ENCODE results near the gene NARS2. TPM values are rescaled to one million over a fixed set of nuclear protein-coding genes. Genes with fewer than 3 reads are reported as not detected.

NARS2 gene
- total RNA-seq, 1 donor from 2014 or later: 27.5 TPM

GRCh38 chr11:78533399-78533798, 41.3 kb downstream of the NARS2 start:
- no peaks in the 10 kb centered on the region for H3K27me3 Mint-ChIP-seq
- peaks cover 29% of the 10 kb centered on the region for H3K36me3 Mint-ChIP-seq
- no peaks in the 10 kb centered on the region for H3K4me1 Mint-ChIP-seq (ENCODE audit: unreplicated experiment)
- no peak overlapping the region for H3K27ac Mint-ChIP-seq
- H3K9me3 Mint-ChIP-seq: no peaks in the 10 kb centered on the region
- H3K4me3 Mint-ChIP-seq: no peak overlapping the region
- no peak for TF ChIP-seq CTCF (conservative IDR thresholded peaks at IDR 0.05)
- DNase-seq (ENCODE audit: extremely low spot score, unreplicated experiment): no peak

- Mint-ChIP-seq H3K36me3 (peaks cover 25% of the 10 kb centered on the region), H3K4me3 (no peak overlapping the region), H3K4me1 (ENCODE audit: unreplicated experiment) (no peaks in the 10 kb centered on the region), H3K27me3 (no peaks in the 10 kb centered on the region), H3K9me3 (no peaks in the 10 kb centered on the region), H3K27ac (no peak overlapping the region)
- TF ChIP-seq CTCF (conservative IDR thresholded peaks at IDR 0.05): no peak
- no peak for DNase-seq (ENCODE audit: extremely low spot score, unreplicated experiment)
Observed at GRCh38 chr11:78532991-78533390, 41.7 kb downstream of the NARS2 start.

GRCh38 chr11:78526497-78527146, 48.0 kb downstream of the NARS2 start:
- Mint-ChIP-seq H3K27me3 (no peaks in the 10 kb centered on the region), H3K27ac (no peak overlapping the region), H3K9me3 (peaks cover 5% of the 10 kb centered on the region), H3K4me3 (no peak overlapping the region), H3K4me1 (ENCODE audit: unreplicated experiment) (no peaks in the 10 kb centered on the region), H3K36me3 (peaks cover 21% of the 10 kb centered on the region)
- no peak for TF ChIP-seq CTCF (conservative IDR thresholded peaks at IDR 0.05)
- DNase-seq (ENCODE audit: extremely low spot score, unreplicated experiment): no peak

- H3K4me3 Mint-ChIP-seq: no peak overlapping the region
- H3K9me3 Mint-ChIP-seq: peaks cover 5% of the 10 kb centered on the region
- H3K27me3 Mint-ChIP-seq: no peaks in the 10 kb centered on the region
- no peak for DNase-seq (ENCODE audit: extremely low spot score, unreplicated experiment)
- H3K4me1 Mint-ChIP-seq (ENCODE audit: unreplicated experiment): no peaks in the 10 kb centered on the region
- H3K27ac Mint-ChIP-seq: no peak overlapping the region
- TF ChIP-seq CTCF (conservative IDR thresholded peaks at IDR 0.05): no peak
- H3K36me3 Mint-ChIP-seq: peaks cover 21% of the 10 kb centered on the region
Observed at GRCh38 chr11:78525720-78526119, 48.9 kb downstream of the NARS2 start.

- no peak overlapping the region for H3K4me3 Mint-ChIP-seq
- no peaks in the 10 kb centered on the region for H3K27me3 Mint-ChIP-seq
- H3K36me3 Mint-ChIP-seq: peaks cover 26% of the 10 kb centered on the region
- H3K4me1 Mint-ChIP-seq (ENCODE audit: unreplicated experiment): no peaks in the 10 kb centered on the region
- H3K9me3 Mint-ChIP-seq: no peaks in the 10 kb centered on the region
- H3K27ac Mint-ChIP-seq: no peak overlapping the region
- TF ChIP-seq CTCF (conservative IDR thresholded peaks at IDR 0.05): no peak
- DNase-seq (ENCODE audit: extremely low spot score, unreplicated experiment): no peak
Observed at GRCh38 chr11:78520230-78520629, 54.4 kb downstream of the NARS2 start.

Data from type B pancreatic cell (in vitro differentiated cells).